ENCODE data around the gene SNRPA. TPM values are rescaled to one million over a fixed set of nuclear protein-coding genes. Genes with fewer than 3 reads are reported as not detected.

The SNRPA gene
- total and polyA plus RNA-seq, 2 donors (not counting 1 experiment from before 2014, with no cell fraction given) = 92.0 to 147 TPM

- POLR2A ChIA-PET = no interaction called here
Observed at GRCh38 chr19:40723661-40724254, 27.2 kb upstream of the SNRPA start.

More at GRCh38 chr19:40723661-40724254, 27.2 kb upstream of the SNRPA start:
- Histone ChIP-seq H3K4me2 (replicated peaks; ENCODE audit: low read depth, low read length, poor library complexity, severe bottlenecking) (no peak overlapping the region), H3K79me2 (ENCODE audit: control insufficient read depth, insufficient read depth, low read length) (peaks cover 51% of the 10 kb centered on the region), H3K9ac (ENCODE audit: low read length) (no peak overlapping the region), H3K9me3 (ENCODE audit: control extremely low read depth in 1 of 3, control insufficient read depth in 2 of 3, insufficient read depth in 1 of 3, low read length in 2 of 3) (peaks cover 0 to 3% (median 0%) of the 10 kb centered on the region in 3 donors), H3K4me3 (ENCODE audit: control extremely low read depth in 1 of 5, extremely low read depth in 1 of 5, insufficient read depth in 1 of 5, low read depth in 2 of 5, low read length in 4 of 5) (no peak overlapping the region), H3K27ac (ENCODE audit: low read length in 2 of 2) (no peak overlapping the region), H3K36me3 (replicated peaks in 1 of 2; ENCODE audit: control extremely low read depth in 1 of 2, control insufficient read depth in 1 of 2, extremely low read depth in 1 of 2, insufficient read depth in 2 of 2, low read length in 1 of 2) (peaks cover 0 to 30% of the 10 kb centered on the region in 2 experiments), H2AFZ (ENCODE audit: insufficient read depth, low read depth, low read length, poor library complexity, severe bottlenecking) (no peak overlapping the region), H4K20me1 (ENCODE audit: control insufficient read depth, insufficient read depth, low read length, poor library complexity, severe bottlenecking) (peaks cover 18% of the 10 kb centered on the region), H3K27me3 (replicated peaks in 1 of 4; ENCODE audit: control extremely low read depth in 1 of 4, control insufficient read depth in 3 of 4, insufficient read depth in 4 of 4, low read length in 3 of 4) (no peaks in the 10 kb centered on the region), H3K4me1 (ENCODE audit: control insufficient read depth in 2 of 2, insufficient read depth in 2 of 2, low read length in 2 of 2) (peaks cover 11 to 20% of the 10 kb centered on the region in 2 donors)
- Mint-ChIP-seq H3K4me1 (peaks cover 36% of the 10 kb centered on the region), H3K27me3 (no peaks in the 10 kb centered on the region), H3K4me3 (no peak overlapping the region), H3K27ac (no peak overlapping the region), H3K9me3 (ENCODE audit: insufficient read depth) (no peaks in the 10 kb centered on the region)
- WGBS (ENCODE audit: insufficient coverage) = 94% methylated on average over 3 of the region's 5 CpGs
- ATAC-seq (ENCODE audit: low read depth) = no peak
- DNase-seq = no peak
- intact Hi-C loops (cut with micrococcal nuclease) = no loop called here
- no peak for TF ChIP-seq EZH2 (IDR thresholded peaks at IDR 0.05; ENCODE audit: borderline replicate concordance, insufficient read depth, low read depth, low read length, poor library complexity, severe bottlenecking)
- no peak for TF ChIP-seq CTCF (IDR thresholded peaks at IDR 0.05)
- CTCF ChIA-PET = no interaction called here

Measured in B cell (primary cell).